HL-60 (cell line): Measurements from ENCODE around the gene ZNF8.
A peak's percentile ranks its signal among the peaks of the same experiment; 100 is the strongest.

ENCODE experiments used
- CTCF ChIP-seq: IDR thresholded peaks from one replicate; pipeline ENCODE4 v1.5.1; 2011; ENCODE audit warnings: low read length, control low read depth, inconsistent platforms; ENCODE audit not compliant: insufficient read depth
- GABPA ChIP-seq: IDR thresholded peaks from 2 replicates; pipeline ENCODE4 v1.6.1; 2012; ENCODE audit warnings: low read depth
- POLR2AphosphoS5 ChIP-seq: IDR thresholded peaks from 2 replicates; pipeline ENCODE4 v1.6.1; 2012; ENCODE audit warnings: low read depth
- REST ChIP-seq: IDR thresholded peaks from 2 replicates; pipeline ENCODE4 v1.6.1; 2012; ENCODE audit warnings: low read depth; ENCODE audit not compliant: insufficient replicate concordance

GRCh38 chr19:58229255-58229639 is 49.5 kb upstream of the ZNF8 start:
- TF ChIP-seq CTCF (peak; percentile 24), REST (no peak), POLR2AphosphoS5 (no peak), GABPA (no peak)
